H1 (cell line): ENCODE measurements around the gene RDH11.

Experiments used
- BCL11A ChIP-seq, 2 experiments: IDR thresholded peaks; one replicate each; pipeline ENCODE4 v1.6.1; 2011; ENCODE audit warnings: low read depth in 2 of 2, low read length in 2 of 2, mild to moderate bottlenecking in 2 of 2
- CHD2 ChIP-seq: IDR thresholded peaks from 2 replicates; pipeline ENCODE4 v1.6.1; 2012; ENCODE audit warnings: low read length, improper control_type of control experiment
- EGR1 ChIP-seq: IDR thresholded peaks from 2 replicates; pipeline ENCODE4 v1.6.1; 2011; ENCODE audit warnings: low read depth, low read length, borderline replicate concordance
- EP300 ChIP-seq, 2 experiments: IDR thresholded peaks; 1 replicate in 1 of 2; 2 replicates in 1 of 2; pipeline ENCODE4 v1.6.1; 2011 to 2012; ENCODE audit warnings: low read depth in 2 of 2, low read length in 2 of 2, mild to moderate bottlenecking in 2 of 2, borderline replicate concordance in 1 of 2, inconsistent platforms in 1 of 2, moderate library complexity in 1 of 2
- GABPA ChIP-seq: IDR thresholded peaks from 2 replicates; pipeline ENCODE4 v1.6.1; 2011; ENCODE audit warnings: mild to moderate bottlenecking, low read length, moderate library complexity, borderline replicate concordance; ENCODE audit not compliant: insufficient read depth
- MAFK ChIP-seq: IDR thresholded peaks from 2 replicates; pipeline ENCODE4 v1.6.1; 2012; ENCODE audit warnings: low read depth, mild to moderate bottlenecking, improper control_type of control experiment, low read length
- PHF8 ChIP-seq: fragments of 200-600 bp; sonication (generic); conservative IDR thresholded peaks from 2 replicates; pipeline ENCODE4 v1.7.1; 2012; ENCODE audit warnings: low read depth, mild to moderate bottlenecking, inconsistent platforms, low read length, moderate library complexity
- POLR2A ChIP-seq, 2 experiments: IDR thresholded peaks; 1 replicate in 1 of 2; 2 replicates in 1 of 2; pipeline ENCODE4 v1.6.1; 2011; ENCODE audit warnings: low read depth in 2 of 2, low read length in 2 of 2, mild to moderate bottlenecking in 2 of 2; ENCODE audit errors: control extremely low read depth in 1 of 2
- RAD21 ChIP-seq, 2 experiments: IDR thresholded peaks in 1 of 2; conservative IDR thresholded peaks in 1 of 2; 2 replicates each; pipeline ENCODE4 v1.6.1; 2011; ENCODE audit warnings: low read depth in 2 of 2, low read length in 2 of 2, improper control_type of control experiment in 1 of 2, inconsistent platforms in 1 of 2, mild to moderate bottlenecking in 1 of 2, moderate library complexity in 1 of 2
- RFX5 ChIP-seq: IDR thresholded peaks from 2 replicates; pipeline ENCODE4 v1.6.1; 2011; ENCODE audit warnings: low read depth, low read length, improper control_type of control experiment, borderline replicate concordance
- RNF2 ChIP-seq: fragments of 200-900, 300-1000 bp; sonication (generic); IDR thresholded peaks from 2 replicates; pipeline ENCODE4 v1.7.1; 2016; ENCODE audit warnings: borderline replicate concordance, low read depth, mild to moderate bottlenecking, antibody characterized with exemption, low read length; ENCODE audit not compliant: poor library complexity, severe bottlenecking; ENCODE audit errors: missing control alignments
- TF ChIP-seq, protein P1 (sequence below), 3 experiments: IDR thresholded peaks; 1 replicate in 2 of 3; 2 replicates in 1 of 3; pipeline versions ENCODE4 v1.5.1 to v1.6.1; 2011; ENCODE audit warnings: low read length in 3 of 3, mild to moderate bottlenecking in 3 of 3, inconsistent platforms in 2 of 3, low read depth in 1 of 3, moderate library complexity in 1 of 3; ENCODE audit not compliant: insufficient read depth in 1 of 3; ENCODE audit errors: control extremely low read depth in 1 of 3

DNA sequence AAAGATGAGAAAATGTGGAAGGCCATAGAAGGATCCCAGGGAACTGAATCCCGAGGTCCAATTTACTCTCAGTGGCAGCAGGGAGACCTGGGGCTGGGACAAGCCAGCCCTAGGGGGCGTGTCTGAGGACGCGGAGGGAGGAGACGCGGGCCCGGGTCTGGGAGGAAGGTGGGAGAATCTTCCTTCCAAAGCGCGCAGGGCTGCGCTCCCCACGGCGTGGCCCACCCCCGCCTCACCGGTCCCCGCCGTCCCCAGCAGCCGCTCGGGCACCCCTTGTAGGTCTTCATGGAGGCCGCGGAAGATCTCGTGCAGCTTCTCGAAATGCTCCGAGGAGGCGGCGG, 21.5 kb downstream of the RDH11 start:
- TF ChIP-seq, protein P1, sequence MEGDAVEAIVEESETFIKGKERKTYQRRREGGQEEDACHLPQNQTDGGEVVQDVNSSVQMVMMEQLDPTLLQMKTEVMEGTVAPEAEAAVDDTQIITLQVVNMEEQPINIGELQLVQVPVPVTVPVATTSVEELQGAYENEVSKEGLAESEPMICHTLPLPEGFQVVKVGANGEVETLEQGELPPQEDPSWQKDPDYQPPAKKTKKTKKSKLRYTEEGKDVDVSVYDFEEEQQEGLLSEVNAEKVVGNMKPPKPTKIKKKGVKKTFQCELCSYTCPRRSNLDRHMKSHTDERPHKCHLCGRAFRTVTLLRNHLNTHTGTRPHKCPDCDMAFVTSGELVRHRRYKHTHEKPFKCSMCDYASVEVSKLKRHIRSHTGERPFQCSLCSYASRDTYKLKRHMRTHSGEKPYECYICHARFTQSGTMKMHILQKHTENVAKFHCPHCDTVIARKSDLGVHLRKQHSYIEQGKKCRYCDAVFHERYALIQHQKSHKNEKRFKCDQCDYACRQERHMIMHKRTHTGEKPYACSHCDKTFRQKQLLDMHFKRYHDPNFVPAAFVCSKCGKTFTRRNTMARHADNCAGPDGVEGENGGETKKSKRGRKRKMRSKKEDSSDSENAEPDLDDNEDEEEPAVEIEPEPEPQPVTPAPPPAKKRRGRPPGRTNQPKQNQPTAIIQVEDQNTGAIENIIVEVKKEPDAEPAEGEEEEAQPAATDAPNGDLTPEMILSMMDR (IDR thresholded peaks at IDR 0.05; ENCODE audit: control extremely low read depth in 1 of 3, insufficient read depth in 1 of 3, low read depth in 1 of 3, low read length in 3 of 3), result peak in 1 of 3 experiments; percentile 27; a peak in 1 of 4 replicates
- no peak for TF ChIP-seq RFX5
- TF ChIP-seq GABPA, result no peak
- TF ChIP-seq POLR2A (IDR thresholded peaks at IDR 0.05; ENCODE audit: control extremely low read depth in 1 of 2, low read depth in 2 of 2, low read length in 2 of 2), result no peak
- TF ChIP-seq RAD21 (IDR thresholded peaks at IDR 0.05 in 1 of 2, conservative IDR thresholded peaks at IDR 0.05 in 1 of 2; ENCODE audit: low read depth in 2 of 2, low read length in 2 of 2), result no peak
- no peak for TF ChIP-seq RNF2
- no peak for TF ChIP-seq BCL11A (IDR thresholded peaks at IDR 0.05; ENCODE audit: low read depth in 2 of 2, low read length in 2 of 2)
- no peak for TF ChIP-seq MAFK
- TF ChIP-seq EGR1, result no peak
- TF ChIP-seq PHF8, result no peak; the same call in 1 of the 2 replicates
- no peak for TF ChIP-seq EP300 (IDR thresholded peaks at IDR 0.05; ENCODE audit: borderline replicate concordance in 1 of 2, low read depth in 2 of 2, low read length in 2 of 2)
- no peak for TF ChIP-seq CHD2
